GM12875 (cell line): ENCODE data around the gene LRTM2.
"Not testable (repeated sequence)": the region's sequence is repeated elsewhere in the genome, so short reads cannot be mapped to it uniquely, and the experiment has no call there.

Experiments
- H3K4me3 ChIP-seq: one replicate; pipeline ENCODE4 v1.5.1; 2011; ENCODE audit warnings: low read depth, low read length, control low read depth
- CTCF ChIP-seq: IDR thresholded peaks from 2 replicates; pipeline ENCODE4 v1.5.1; 2011; ENCODE audit warnings: low read depth, mild to moderate bottlenecking, control low read depth, inconsistent platforms, low read length, moderate library complexity, borderline replicate concordance; ENCODE audit not compliant: insufficient read depth

Gene LRTM2

GRCh38 chr12:1812650-1813302, 7.6 kb upstream of the LRTM2 start:
- no peak overlapping the region for H3K4me3 ChIP-seq
- TF ChIP-seq CTCF = no peak

GRCh38 chr12:1814266-1814665, 6.1 kb upstream of the LRTM2 start:
- no peak for TF ChIP-seq CTCF
- H3K4me3 ChIP-seq = no peak overlapping the region

- TF ChIP-seq CTCF = no peak
- H3K4me3 ChIP-seq = no peak overlapping the region
Measured at GRCh38 chr12:1815108-1815507, 5.3 kb upstream of the LRTM2 start.

- H3K4me3 ChIP-seq = no peak overlapping the region
- TF ChIP-seq CTCF = no peak
Measured at GRCh38 chr12:1815814-1816729, 4.3 kb upstream of the LRTM2 start.

GRCh38 chr12:1816730-1817348, 3.5 kb upstream of the LRTM2 start:
- TF ChIP-seq CTCF = no peak
- no peak overlapping the region for H3K4me3 ChIP-seq

GRCh38 chr12:1817928-1818327, 2.4 kb upstream of the LRTM2 start:
- H3K4me3 ChIP-seq = not testable (repeated sequence)

- H3K4me3 ChIP-seq = no peak overlapping the region
- TF ChIP-seq CTCF = no peak
Measured at GRCh38 chr12:1819050-1819449, 1.3 kb upstream of the LRTM2 start.
